ENCODE results near the gene TMEM117.

The TMEM117 gene

DNA sequence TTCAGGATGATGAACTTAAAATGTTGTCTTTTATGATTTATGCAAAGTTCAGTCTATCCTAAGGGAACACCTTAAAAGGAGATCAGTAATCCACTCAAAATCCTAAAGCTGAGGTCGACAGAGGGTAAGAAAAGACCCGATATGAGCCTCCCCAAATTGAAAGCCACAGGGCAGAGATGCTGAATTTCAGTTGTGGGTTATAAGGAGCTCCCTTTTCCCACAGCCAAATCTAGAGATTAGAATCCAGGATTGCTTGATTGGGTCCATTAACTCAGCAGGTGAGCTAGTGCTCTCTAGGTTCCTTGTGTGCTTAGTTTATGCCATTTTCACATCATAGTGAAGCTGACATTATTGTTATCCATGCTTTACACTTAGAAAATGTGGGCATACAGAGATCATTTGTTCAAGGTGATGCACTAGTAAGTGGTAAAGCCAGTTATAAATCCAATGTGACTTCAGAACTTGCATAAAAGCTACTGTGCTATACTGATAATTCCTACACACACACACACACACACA is 417.5 kb downstream of the TMEM117 start:
- no peak overlapping the region for H3K4me3 ChIP-seq (ENCODE audit: low read depth, low read length)
- no peak for DNase-seq (ENCODE audit: low read depth)
- TF ChIP-seq, protein P1, sequence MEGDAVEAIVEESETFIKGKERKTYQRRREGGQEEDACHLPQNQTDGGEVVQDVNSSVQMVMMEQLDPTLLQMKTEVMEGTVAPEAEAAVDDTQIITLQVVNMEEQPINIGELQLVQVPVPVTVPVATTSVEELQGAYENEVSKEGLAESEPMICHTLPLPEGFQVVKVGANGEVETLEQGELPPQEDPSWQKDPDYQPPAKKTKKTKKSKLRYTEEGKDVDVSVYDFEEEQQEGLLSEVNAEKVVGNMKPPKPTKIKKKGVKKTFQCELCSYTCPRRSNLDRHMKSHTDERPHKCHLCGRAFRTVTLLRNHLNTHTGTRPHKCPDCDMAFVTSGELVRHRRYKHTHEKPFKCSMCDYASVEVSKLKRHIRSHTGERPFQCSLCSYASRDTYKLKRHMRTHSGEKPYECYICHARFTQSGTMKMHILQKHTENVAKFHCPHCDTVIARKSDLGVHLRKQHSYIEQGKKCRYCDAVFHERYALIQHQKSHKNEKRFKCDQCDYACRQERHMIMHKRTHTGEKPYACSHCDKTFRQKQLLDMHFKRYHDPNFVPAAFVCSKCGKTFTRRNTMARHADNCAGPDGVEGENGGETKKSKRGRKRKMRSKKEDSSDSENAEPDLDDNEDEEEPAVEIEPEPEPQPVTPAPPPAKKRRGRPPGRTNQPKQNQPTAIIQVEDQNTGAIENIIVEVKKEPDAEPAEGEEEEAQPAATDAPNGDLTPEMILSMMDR (IDR thresholded peaks at IDR 0.05; ENCODE audit: insufficient read depth, low read depth, low read length, missing control alignments): no peak

DNA sequence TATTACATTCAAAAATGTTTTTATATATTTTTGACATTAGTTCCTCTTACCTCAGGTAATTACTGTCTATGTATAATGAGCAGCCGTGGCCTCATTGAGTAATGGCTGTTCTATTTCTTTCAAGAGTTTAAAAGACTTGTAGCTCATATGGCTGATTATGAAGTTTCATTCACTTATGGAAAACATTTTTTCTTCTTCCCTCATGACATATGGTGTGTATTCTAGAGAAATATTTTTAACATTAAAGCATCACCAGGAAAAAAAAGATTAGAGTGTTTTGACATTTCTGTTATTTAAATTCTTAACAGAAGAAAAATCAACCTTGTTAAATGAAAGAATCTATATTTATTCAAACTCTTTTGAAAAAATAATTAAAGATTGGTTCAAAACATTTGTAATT is 422.4 kb downstream of the TMEM117 start:
- TF ChIP-seq, protein P1 (IDR thresholded peaks at IDR 0.05; ENCODE audit: insufficient read depth, low read depth, low read length, missing control alignments): no peak
- no peak for DNase-seq (ENCODE audit: low read depth)
- H3K4me3 ChIP-seq (ENCODE audit: low read depth, low read length): no peak overlapping the region

DNA sequence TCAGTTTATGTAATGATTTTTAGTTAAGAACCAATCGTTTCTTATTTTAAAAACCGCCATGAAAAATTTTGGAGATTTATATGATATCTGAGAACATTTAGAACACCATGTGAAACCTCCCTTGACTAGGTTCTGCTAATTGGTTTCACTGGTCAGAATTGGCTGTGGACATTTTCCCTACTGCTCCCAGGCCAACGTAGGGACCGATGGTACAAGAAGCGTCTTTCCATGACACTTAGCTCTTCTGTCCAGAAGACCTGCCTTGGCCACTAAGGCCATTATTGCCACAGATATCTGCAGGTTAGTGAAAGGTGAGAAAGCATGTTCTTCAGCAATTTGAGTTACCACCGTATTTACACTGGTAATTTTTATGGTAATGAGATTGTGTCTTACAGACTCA is 424.0 kb downstream of the TMEM117 start:
- no peak for DNase-seq (ENCODE audit: low read depth)
- TF ChIP-seq, protein P1 (IDR thresholded peaks at IDR 0.05; ENCODE audit: insufficient read depth, low read depth, low read length, missing control alignments): no peak
- no peak overlapping the region for H3K4me3 ChIP-seq (ENCODE audit: low read depth, low read length)

DNA sequence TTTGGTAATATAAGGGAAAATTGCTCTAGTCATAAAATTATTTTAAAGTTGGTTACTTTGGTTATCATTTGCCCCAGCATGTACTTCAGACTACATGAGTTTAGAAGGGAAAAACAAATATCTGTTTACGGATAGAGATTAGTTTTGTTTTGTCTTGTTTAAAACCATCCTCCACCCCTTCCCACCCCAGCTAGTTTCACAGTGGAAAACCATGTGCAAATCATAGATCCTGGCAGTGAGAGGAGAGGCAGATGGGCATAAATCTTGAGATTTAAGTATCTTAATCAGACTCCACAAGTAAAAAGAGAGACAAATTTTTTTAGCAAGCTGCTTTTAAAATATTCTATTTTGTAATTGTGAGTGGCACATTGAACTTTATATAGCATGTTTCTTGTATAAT is 424.7 kb downstream of the TMEM117 start:
- TF ChIP-seq, protein P1 (IDR thresholded peaks at IDR 0.05; ENCODE audit: insufficient read depth, low read depth, low read length, missing control alignments): no peak
- H3K4me3 ChIP-seq (ENCODE audit: low read depth, low read length): no peak overlapping the region
- DNase-seq (ENCODE audit: low read depth): no peak

DNA sequence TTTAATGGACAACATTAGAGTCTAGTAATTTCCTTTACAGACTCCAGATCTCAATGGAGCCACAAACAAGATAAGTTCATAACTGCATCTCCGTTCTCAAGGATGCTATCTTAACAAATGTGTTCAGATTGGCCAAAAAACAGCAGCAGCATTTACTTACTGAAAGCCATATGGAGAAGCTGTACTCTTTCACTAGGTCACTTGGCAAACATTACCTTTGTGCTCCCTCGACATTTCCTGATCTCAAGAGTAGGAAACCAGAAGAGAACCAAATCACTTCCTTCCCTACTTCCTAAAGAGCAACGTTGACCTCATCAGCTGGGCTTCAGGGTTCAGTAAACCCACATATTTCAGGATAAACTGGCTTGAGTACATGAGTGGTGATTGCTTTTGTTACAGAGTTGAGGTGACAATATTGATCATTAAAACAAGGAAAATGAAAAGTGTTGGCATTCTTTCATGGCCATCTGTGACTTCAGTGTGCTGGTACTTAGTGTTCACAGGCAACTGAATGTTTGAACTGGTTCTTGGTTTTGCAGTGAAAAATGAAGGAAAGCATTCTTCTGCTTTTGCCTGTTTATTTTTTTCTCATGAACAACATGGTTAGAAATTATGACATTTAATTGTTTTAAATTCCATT is 449.6 kb downstream of the TMEM117 start:
- TF ChIP-seq, protein P1 (IDR thresholded peaks at IDR 0.05; ENCODE audit: insufficient read depth, low read depth, low read length, missing control alignments): no peak
- no peak for DNase-seq (ENCODE audit: low read depth)
- H3K4me3 ChIP-seq (ENCODE audit: low read depth, low read length): no peak overlapping the region

DNA sequence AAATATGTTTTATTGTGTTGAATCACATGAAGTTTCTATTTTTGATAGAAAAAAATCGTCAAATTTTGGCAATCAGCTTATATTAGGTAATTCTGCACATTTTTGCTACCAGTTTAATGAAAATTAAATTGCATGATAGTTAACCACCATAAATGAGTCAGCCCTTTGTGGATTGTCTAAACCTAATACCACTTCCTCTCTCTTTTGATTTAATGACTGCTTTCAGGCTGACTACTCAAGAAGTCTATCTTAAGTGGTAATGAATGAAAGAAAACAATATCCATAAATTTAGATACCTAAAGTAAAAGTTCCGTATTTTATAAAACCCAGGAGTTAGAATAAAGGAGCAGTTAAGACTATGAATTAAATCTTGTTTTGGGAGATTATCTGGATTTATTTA is 450.5 kb downstream of the TMEM117 start:
- DNase-seq (ENCODE audit: low read depth): no peak
- no peak overlapping the region for H3K4me3 ChIP-seq (ENCODE audit: low read depth, low read length)
- TF ChIP-seq, protein P1 (IDR thresholded peaks at IDR 0.05; ENCODE audit: insufficient read depth, low read depth, low read length, missing control alignments): no peak

Measured in GM12865 (cell line).